Measurements from ENCODE around the gene TMEM37. TPM values are rescaled to one million over a fixed set of nuclear protein-coding genes. Genes with fewer than 3 reads are reported as not detected.

The TMEM37 gene
- total and polyA plus RNA-seq, 2 of the 13 experiments (the other 11 are each of a cell fraction or from before 2014, with no cell fraction given) = 37.7 to 115 TPM

GRCh38 chr2:119438128-119438656, 6.5 kb downstream of the TMEM37 start (continued):
- TF ChIP-seq ZNF414 (CRISPR knock-in tag; IDR thresholded peaks at IDR 0.05) = 0 out of 2 replicates have a peak, but pooled peaks have one; percentile 70
- 0 out of 2 replicates have a peak, but pooled peaks have one; percentile 27 for TF ChIP-seq NFKBIZ (CRISPR knock-in tag; IDR thresholded peaks at IDR 0.05)
- TF ChIP-seq RCOR2 (CRISPR knock-in tag; IDR thresholded peaks at IDR 0.05) = 0 out of 2 replicates have a peak, but pooled peaks have one; percentile 40
- TF ChIP-seq MYNN (CRISPR knock-in tag; IDR thresholded peaks at IDR 0.05; ENCODE audit: low read depth) = no peak
- TF ChIP-seq IRF2 (CRISPR knock-in tag; IDR thresholded peaks at IDR 0.05) = peak; percentile 67; the same call in 1 of the 2 replicates
- TF ChIP-seq ZNF263 (CRISPR knock-in tag; IDR thresholded peaks at IDR 0.05) = peak; percentile 95
- no peak for TF ChIP-seq NCOA5 (CRISPR knock-in tag; IDR thresholded peaks at IDR 0.05)
- TF ChIP-seq ZXDC (CRISPR knock-in tag; IDR thresholded peaks at IDR 0.05) = no peak
- TF ChIP-seq ZNF230 (CRISPR knock-in tag; IDR thresholded peaks at IDR 0.05) = 0 out of 2 replicates have a peak, but pooled peaks have one; percentile 30
- TF ChIP-seq SMYD3 (CRISPR knock-in tag; IDR thresholded peaks at IDR 0.05) = 0 out of 2 replicates have a peak, but pooled peaks have one; percentile 17
- 0 out of 2 replicates have a peak, but pooled peaks have one; percentile 26 for TF ChIP-seq KMT2B (CRISPR knock-in tag; IDR thresholded peaks at IDR 0.05)
- peak; percentile 88 for TF ChIP-seq ZNF605 (CRISPR knock-in tag; IDR thresholded peaks at IDR 0.05)
- TF ChIP-seq KDM5B (CRISPR knock-in tag; IDR thresholded peaks at IDR 0.05; ENCODE audit: borderline replicate concordance) = no peak
- TF ChIP-seq NFIC (IDR thresholded peaks at IDR 0.05; ENCODE audit: low read length) = peak; percentile 69
- TF ChIP-seq EZH2 (conservative IDR thresholded peaks at IDR 0.05; ENCODE audit: low read depth, low read length) = no peak
- no peak for TF ChIP-seq ZNF770 (CRISPR knock-in tag; IDR thresholded peaks at IDR 0.05)
- TF ChIP-seq FOXJ3 (CRISPR knock-in tag; IDR thresholded peaks at IDR 0.05; ENCODE audit: borderline replicate concordance) = 0 out of 2 replicates have a peak, but pooled peaks have one; percentile 28
- 0 out of 2 replicates have a peak, but pooled peaks have one; percentile 17 for TF ChIP-seq ARID3A (IDR thresholded peaks at IDR 0.05; ENCODE audit: low read depth, low read length)
- peak; percentile 67 for TF ChIP-seq RARA (CRISPR knock-in tag; IDR thresholded peaks at IDR 0.05)
- TF ChIP-seq ZNF841 (CRISPR knock-in tag; IDR thresholded peaks at IDR 0.05; ENCODE audit: borderline replicate concordance) = no peak
- peak; percentile 20; the same call in 1 of the 2 replicates for TF ChIP-seq HINFP (CRISPR knock-in tag; IDR thresholded peaks at IDR 0.05; ENCODE audit: low read depth)
- TF ChIP-seq POLR2G (IDR thresholded peaks at IDR 0.05; ENCODE audit: low read depth, low read length) = peak; percentile 70

All from HepG2 (cell line).